Measurements from ENCODE around the gene CTBP2.

Gene CTBP2

GRCh38 chr10:124955868-124956267 is 204.5 kb downstream of the CTBP2 start:
- no peak for DNase-seq

- DNase-seq: no peak
Observed at GRCh38 chr10:124955243-124955642, 205.1 kb downstream of the CTBP2 start.

DNA sequence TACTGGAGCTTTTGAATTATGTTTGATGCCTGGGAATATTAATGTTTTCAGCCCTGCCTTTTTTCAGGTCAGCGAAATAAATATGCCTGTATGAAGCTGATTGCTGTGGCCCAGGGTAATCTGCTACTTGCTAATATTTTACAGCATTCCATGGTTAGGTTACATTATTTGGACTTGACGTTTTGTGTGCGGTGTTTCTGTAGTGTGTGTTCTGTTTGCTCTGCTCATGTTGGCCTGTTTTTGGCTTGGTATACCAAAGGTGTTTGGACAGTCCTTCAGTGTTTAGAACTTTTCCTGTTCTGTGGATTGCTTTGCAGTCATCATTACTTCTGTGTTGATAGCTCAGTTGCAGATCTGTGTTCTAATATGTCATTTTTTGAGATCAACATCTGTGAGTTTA is 206.9 kb downstream of the CTBP2 start:
- DNase-seq: no peak

DNA sequence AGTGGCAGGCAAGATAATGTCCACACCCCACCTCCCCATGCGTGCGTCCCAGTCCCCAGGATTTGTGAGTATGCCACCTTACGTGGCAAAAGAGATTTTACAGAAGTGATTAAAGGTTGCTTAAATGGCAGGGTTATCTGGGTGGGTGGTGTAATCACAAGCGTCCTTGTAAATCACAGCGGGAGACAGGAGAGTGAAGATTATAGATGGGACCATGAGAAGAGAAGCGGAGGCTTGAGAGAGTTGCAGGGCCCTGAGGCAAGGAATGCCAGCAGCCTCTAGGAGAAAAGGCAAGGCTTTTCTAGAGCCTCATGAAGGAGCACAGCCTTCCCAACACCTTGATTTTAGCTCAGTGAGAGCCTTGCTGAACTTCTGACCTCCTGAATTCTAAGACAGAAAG is 208.2 kb downstream of the CTBP2 start:
- DNase-seq: no peak

DNA sequence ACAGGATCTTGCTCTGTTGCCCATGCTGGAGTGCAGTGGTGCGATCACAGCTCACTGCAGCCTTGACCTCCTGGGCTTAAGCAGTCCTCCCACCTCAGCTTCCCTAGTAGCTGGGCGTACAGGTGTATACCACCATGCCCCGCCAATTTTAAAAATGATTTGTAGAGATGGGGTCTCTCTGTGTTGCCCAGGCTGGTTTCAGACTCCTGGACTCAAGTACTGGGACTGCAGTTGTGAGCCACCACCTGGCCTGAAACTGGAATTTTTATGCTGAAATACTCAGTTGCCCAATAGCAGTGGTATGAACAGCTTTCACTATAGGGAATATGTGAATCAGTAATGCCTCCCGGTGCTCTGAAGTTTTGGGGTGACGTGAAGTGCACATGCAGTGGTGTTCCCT is 210.8 kb downstream of the CTBP2 start:
- no peak for DNase-seq

DNA sequence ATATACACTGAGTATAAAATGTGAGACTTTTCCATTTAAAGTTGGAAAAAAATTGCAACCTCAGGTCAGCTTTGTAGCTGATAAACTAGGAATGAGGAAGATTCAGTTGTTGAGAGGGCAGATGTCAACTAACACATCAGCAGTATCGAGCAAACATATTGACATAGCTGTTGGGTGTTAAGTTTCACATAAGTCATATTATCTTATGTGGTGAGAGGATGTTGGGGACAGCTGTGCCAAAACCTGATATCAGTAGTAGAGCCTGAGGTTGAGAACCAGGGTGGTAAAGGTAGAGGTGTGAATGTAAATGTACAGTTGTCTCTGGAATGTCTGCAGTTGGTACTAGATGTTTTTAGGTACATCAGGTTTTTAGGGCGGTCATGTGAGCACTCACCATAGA is 213.4 kb downstream of the CTBP2 start:
- DNase-seq: no peak

DNA sequence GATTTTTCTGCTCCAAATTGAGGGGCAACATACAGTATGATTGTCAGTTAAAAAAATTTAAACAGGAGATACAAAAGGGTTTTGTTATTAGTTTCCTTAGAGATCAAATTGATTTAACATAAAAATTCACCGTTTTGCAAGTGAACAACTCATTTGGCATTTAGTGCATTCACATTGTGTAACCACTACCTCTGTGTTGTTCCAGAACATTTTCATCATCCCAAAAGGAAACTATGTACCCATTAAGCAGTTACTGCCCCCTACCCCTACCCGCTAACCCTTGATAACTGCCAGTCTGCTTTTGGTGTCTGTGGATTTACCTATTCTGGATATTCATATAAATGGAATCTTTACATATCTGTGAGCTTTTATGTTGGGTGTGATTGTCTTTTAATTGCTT is 215.4 kb downstream of the CTBP2 start:
- no peak for DNase-seq

DNA sequence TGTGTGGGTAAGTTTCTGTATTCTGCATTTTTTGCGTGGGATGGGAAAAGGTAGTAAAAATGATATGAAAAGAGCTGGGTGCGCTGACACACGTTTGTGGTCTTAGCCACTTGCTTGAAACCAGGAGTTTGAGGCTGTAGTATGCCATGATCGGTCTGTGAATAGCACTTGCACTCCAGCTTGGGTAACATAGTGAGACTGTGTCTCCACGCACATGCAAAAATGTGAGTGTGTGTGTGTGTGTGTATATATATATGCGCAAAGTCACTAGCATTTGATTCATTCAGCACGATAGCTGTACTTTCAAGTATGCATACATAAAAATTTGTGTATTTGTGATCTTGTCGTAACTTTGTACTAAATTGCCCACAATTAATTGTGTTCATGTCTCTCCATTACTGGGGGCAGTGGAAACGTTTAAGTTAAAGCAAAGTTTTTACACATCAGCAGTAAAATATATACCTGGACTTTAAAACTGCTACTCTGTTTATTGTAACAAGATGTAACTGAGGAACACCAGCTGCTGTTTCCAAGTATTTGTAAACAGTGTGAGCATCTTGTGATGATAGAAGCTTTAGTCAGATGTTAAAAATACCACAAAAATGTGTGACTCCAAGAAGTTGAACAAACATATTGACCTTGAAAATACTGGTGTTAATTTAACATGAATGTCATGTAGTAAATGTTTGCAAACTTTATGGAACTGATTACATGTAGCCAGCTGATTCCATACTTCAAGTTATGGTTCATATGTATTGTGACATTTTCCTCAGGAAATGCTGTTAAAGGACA is 216.9 kb downstream of the CTBP2 start:
- no peak for DNase-seq

DNA sequence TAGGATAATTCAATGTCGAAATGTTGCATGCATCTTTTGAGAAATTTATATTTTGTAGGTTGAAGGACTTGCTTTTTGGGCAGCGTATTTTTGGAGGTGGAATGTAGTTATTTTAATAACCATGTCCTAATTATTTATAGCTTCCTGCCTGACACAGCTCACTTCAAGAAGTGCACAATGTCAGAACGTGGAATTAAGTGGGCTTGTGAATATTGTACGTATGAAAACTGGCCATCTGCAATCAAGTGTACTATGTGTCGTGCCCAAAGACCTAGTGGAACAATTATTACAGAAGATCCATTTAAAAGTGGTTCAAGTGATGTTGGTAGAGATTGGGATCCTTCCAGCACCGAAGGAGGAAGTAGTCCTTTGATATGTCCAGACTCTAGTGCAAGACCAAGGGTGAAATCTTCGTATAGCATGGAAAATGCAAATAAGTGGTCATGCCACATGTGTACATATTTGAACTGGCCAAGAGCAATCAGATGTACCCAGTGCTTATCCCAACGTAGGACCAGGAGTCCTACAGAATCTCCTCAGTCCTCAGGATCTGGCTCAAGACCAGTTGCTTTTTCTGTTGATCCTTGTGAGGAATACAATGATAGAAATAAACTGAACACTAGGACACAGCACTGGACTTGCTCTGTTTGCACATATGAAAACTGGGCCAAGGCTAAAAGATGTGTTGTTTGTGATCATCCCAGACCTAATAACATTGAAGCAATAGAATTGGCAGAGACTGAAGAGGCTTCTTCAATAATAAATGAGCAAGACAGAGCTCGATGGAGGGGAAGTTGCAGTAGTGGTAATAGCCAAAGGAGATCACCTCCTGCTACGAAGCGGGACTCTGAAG is 217.8 kb downstream of the CTBP2 start:
- no peak for DNase-seq

- no peak for DNase-seq
Observed at GRCh38 chr10:124941823-124942222, 218.5 kb downstream of the CTBP2 start, which contains the start of gene ZRANB1. ZRANB1 (plus strand) TSS chr10:124942123; CDS start chr10:124942494, 371 bp downstream.

GRCh38 chr10:124939290-124939689 is 221.1 kb downstream of the CTBP2 start:
- DNase-seq: no peak

DNA sequence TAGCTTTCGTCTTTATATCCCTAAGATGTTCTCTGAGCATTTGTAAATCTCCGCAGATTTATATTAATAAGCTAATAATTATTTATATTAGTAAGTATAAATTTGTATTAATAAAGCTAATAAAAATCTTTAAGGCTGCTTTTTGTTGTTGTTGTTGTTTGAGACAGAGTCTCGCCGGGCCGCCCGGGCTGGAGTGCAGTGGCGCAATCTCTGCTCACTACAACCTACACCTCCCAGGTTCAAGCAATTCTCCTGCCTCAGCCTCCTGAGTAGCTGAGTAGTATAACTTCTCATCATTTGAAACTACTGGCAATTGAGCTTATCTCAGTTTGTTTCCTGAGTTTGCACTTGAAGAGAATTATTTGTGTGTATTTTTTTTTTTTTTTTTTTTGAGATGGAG is 223.6 kb downstream of the CTBP2 start:
- no peak for DNase-seq

DNA sequence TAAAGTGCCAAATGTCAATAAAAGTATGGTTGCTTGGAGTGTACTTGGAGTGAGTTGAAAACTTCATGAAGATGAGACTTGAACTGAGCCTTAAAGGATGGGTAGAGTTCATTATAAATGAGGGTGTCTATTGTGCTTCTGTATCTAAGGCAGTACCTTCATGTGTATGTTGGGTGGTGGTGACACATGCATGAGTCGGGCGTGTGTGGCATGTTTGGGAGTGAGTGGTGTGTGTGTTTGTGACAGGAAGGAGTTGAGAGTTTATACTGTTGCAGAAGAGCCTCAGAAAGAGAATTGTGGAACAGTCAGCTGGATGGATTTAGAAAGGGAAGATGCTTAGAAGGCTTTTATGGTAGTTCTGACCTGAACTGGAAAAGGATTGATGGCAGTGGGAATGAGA is 224.4 kb downstream of the CTBP2 start:
- DNase-seq: no peak

All from activated gamma-delta T cell treated with Interleukin-2 at 50 U/mL for 16 hours (primary cell).